ENCODE results near the gene CCDC61.

Gene CCDC61

DNA sequence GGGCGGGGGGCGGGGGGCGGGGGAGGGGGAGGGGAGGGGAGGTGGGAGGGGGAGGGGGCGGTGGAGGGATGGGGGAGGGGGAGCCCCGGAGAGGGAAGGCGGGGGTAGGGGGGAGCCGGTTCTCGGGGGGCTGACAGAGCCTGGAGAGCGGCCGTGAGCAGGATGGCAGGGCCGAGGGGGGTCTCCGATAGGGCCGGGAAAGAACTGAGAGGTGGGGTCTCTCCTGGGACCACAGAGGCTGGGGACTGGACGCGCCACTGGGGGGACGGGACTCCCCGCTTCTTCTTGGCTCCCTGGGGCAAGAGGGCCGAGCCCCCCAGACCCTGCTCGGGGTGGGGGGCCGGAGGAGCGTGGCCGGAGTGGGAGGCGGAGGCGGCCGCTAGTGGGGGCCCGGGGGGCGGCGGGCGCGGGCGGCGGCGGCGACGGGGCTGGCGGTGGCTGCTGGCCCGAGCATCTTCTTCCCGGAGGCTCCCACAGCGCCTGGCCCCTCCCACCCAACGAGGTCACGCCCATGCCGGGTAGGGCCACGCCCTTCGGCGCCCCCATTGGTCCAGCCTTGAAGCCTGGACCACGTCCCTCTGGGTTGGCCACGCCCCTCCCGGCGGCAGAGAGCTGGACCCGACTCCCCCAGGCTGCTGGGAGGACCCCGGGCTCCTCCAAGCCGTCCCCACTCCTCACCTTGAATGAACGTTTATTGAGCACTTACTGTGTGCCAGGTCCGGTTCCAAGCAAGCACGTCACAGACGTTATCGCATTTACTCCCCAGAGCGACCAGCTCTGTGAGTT lies 21.5 kb upstream of the CCDC61 start, which contains the start of gene NOVA2:
Gene NOVA2 (minus strand): TSS at position 313 of the 786 bp plus-strand sequence. CDS start 514 bp downstream, outside the sequence.
- peak in 1 of 2 donors; percentile 48 for DNase-seq

DNA sequence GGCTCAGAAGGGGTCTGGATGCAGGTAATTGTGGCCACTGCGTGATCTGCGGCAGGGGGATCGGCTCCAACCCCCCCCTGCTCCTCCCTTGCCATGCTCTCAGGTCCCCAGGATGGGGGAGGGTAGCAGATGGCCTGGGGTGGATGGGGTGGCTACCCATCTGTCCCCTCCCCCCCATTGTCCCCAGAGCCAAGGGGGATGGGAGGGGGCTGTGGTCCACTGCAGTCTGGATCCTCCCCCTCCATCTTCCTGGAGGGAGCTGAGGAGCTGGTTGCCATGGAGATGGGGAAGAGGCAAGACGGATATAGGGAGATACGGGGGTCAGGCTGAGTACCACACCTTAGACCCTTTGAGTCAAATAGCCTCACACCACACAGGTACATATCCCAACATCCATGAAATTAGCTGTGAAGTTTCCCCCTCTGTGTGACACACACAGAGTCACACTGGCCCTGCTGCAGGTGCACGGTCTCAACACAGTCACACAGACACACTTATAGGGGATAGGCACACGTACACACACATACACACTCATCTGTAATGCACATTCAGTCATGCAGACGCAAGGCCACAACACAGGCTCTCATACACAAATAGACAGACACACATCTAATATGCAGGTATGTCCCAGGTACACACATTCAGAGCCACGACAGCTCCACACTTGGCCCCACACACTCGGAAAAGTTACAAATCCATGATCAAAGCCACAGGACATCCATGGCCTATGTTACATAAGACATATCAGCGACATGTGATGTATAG lies 19.8 kb upstream of the CCDC61 start:
- no peak for DNase-seq

DNA sequence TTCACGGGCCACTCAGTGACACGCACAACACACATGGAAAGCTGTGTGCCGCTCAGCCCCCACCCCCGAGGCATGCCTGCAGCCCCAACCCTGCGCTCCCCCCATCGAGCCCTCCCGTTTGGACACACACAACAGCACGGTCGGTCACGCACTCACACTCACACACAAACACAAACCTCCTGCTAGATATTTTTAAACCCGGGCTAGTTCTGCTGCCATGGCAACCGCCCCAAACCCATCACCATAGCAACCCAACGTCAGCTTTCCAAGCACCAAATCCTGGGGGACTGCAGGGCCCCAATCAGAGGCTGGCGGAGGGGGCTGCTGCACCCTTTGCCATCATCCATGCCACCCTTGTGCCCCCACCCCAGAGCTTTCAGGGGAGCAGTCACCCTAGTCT lies 19.1 kb upstream of the CCDC61 start:
- DNase-seq: no peak

DNA sequence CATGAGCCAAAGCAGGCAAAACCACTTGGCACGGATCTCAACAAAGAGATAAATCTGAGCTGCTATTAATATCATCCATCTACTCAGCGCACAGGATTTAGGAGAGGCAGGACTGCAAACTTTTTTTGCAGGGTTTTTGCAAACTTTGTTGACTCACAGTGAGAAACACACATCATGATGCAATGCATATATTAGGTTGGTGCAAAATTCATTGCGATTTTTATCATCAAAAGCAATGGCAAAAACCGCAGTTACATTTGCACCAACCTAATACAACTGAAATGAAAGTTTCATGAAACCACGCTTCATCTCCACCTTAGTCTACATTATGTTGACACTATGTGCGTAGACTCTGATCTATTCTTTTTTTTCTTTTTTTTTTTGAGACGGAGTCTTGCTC lies 17.1 kb upstream of the CCDC61 start:
- DNase-seq: no peak

DNA sequence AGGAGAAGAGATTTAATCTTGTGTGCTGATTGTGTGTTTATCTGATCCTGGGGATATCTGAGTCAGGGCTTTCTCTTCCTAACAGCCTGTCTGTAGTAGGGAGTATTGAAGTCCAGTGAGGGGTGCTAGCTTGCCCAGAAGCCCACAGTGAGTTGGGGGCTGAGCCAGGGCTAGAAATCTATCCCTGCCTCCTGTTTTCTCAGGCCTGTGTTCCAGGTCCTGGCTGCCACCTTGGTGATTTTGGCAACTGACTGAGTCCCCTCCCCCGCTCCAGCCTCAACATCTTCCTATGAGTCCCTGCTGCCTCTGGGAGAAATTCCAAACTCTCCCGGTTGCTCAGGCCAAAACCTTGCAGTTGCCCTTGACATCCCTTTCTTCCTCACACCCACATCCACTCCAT lies 13.9 kb upstream of the CCDC61 start:
- no peak for DNase-seq

DNA sequence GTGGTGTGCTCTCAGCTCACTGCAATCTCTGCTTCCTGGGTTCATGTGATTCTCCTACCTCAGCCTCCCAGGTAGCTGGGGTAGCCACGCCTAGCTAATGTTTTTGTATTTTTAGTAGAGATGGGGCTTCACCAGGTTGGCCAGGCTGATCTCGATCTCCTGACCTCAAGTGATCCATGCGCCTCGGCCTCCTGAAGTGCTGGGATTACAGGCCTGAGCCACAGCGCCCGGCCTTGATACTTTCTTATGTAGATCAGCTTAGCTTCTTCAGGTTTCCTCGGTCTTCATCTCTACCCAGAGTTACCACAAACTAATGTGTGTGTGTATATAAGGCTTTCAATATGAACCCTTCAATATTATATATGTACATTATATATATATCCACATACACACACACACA lies 9.9 kb upstream of the CCDC61 start:
- DNase-seq: no peak

DNA sequence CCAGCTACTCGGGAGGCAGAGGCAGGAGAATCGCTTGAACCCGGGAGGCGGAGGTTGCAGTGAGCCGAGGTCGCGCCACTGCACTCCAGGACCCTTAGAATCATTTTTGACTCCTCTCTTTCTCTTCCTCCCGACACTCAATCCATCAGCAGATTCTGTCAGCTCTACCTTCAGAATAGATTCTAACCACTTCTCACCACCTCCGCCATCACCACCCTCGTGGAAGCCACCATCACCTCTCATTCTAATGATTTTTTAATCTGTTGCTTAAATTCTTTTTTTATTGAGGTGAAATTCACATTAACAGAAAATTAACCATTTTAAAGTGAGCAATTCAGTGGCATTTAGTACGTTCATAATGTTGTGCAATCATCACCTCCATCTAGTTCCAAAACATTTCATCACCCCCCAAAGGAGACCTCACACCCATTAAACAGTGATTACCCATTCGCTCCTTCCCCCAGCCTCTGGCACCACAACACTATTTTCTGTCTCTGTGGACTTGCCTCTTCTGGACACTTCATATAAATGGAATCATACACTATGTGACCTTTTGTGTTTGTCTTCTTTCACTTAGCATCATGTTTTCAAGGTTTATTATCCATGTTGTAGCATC lies 5.0 kb upstream of the CCDC61 start:
- no peak for DNase-seq

DNA sequence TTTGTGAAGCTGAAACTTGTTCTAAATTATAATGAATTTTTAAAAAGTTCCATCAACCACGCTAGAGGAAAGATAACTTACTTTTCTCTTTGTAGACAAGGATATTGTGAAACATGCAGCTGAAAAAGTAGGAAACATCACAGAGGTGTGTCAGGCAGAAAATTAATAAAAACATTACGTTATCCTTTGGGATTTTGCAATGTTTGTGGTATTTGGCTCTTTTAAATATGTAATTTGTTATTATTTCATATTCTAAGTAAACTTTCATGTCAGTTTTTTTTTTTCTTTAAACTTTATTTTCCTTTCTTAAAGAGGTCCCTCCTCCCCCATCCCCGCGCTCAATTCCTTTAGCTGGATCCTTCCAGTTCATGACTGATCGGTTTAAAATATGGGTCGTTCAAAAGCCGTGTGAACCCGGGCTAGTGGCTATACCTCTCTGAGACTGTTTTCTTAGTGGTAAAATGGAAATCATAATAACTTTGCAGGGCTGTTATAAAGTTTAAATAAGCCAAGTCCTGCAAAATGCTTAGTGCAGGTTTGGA lies 740 bp upstream of the CCDC61 start:
- no peak for DNase-seq

DNA sequence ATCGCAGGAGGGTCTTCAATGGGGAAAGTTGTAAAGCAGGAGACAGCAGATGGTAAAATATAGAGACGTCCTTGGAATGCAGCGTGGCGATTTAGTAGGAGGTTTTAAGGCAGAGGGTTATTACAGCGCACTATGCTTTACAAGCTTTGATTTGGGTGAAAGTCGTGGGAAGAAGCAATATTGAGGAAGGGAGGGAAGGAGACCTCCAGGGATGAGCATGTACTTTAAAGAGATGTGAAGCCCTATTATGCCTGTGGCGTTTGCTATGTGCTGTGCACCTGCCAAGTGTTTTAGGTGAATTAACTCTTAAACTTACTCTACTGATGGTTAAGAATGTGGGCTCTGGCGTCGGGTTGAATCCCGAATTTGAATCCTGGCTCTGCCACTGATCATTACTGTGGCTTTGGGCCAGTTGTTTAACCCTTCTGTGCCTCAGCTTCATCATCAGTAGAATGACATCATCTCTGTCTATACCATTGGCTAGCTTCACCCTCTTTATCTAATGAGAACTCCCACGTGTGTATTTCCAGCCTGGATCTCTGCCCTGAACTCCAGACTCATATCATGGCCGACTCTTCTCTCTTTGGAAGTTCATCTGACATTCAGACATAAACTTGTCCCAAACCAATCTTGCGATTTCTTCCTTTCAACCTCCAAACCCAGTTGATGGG lies 583 bp downstream of the CCDC61 start:
- DNase-seq: no peak

DNA sequence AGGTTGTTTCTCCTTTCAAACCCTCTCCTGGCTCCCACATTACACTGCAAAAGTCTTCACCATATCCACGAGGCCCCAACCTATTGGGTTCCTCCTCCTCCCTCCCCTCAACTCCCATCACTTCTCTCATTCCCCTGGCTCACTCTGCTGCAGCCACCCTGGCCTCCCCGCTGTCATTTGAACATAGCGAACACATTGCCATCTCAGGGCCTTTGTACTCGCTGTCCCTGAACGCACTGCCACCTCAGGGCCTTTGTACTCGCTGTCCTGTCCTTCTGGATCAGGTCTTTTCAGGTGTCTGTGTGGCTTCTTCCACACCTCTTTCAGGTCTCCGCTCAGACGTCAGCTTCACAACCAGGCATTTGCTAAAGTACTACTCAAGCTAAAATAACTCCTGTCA lies 1.7 kb downstream of the CCDC61 start:
- no peak for DNase-seq

DNA sequence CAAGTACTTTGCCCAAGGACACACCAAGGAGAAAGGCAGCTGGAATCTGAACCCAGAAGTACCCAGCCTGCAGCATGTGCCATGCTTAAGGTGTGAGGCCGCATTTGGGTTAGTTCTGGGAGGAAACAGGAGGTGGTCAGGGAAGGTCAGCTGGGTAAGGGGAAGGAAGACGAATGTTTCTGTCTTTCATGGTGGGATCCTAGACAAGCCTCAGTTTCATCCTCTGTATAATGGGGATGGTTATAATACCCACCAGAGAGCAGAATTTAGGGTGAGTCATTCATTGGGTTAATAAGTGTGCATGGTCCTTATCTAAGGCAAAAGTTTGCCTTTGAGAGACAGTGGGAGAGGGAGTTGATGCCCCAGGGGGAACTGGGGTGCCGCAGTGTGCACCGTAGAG lies 3.6 kb downstream of the CCDC61 start:
- no peak for DNase-seq

DNA sequence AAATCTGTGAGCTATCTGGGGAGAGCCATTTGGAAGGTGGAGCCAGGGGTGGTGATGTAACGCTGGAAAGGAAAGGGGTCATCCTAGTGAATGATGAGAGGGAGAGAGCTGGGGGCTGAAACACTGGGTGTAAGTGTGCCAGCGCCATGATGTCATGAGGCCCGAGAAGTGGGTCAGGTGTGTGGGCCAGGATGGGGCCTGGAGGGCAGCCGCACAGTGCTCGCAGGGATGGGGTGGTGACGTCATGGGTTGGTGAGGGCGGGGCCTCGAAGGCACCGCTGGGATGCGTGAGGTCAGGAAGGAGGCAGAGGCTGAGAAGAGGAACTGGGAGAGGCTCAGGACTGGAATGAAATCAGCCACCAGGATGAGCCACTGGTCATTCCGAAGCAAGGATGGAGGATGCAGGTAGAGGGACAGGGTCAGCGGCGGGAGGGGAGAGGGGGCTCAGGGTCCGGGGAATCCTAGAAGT lies 4.4 kb downstream of the CCDC61 start:
- peak; percentile 34 to 52 for DNase-seq

DNA sequence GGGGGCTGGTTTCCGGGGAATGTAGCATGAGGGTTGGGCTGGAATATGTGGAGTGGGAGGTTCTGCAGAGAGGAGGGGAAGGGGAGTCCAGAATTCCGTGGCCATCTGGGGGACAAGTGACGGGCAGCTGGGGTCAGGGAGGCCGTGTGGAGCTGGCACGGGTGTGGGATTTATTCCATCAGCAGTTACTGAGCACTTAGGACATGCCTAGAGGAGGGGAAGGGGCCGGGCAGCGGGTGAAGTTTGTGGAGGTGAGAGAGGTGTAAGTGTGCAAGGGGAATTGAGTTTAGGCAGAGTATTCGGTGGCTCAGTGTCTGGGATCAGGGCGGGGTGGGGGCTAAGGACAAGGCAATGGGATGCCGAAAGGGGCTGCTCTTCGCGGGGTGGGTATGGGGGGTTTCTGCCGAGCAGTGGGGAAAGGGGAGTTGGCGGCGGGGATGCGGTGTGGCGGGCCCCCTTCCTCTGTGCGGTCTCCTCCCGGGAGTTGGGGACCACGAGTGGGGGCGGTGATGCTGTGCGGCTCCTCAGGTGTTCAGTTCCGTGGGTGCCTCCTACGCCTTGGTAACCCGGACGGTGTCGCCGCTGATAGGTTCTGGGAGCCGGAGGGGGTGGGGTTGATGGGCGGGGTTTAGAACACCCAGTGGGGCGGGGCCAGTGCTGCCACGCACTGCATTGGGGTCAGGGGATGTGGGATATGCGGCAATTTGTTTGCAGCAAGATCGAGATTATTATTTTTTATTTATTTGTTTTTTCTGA lies 5.4 kb downstream of the CCDC61 start:
- no peak for DNase-seq

DNA sequence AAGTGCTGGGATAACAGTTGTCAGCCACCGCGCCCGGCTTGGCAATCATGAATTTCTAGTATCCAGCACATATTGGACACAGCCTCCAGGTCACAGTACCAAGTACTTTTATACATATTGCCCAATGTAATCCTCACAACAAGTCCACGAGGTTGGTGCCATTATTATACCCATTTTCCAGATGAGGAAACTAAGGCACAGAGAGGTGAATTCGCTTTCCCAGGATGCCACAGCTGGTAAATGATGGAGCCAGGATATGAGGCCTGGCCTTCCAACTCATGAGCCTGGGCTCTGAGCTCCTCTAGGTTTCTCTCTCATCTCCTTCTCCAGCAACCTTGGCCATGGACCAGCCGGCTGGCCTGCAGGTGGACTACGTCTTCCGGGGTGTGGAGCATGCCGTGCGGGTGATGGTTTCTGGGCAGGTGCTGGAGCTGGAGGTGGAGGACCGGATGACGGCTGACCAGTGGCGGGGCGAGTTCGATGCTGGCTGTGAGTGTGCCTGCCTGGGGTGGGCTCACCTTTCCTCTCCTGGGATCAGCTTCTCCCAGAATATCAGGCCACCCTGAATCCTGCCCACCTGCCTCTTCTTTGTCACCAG lies 7.5 kb downstream of the CCDC61 start:
- DNase-seq: no peak

DNA sequence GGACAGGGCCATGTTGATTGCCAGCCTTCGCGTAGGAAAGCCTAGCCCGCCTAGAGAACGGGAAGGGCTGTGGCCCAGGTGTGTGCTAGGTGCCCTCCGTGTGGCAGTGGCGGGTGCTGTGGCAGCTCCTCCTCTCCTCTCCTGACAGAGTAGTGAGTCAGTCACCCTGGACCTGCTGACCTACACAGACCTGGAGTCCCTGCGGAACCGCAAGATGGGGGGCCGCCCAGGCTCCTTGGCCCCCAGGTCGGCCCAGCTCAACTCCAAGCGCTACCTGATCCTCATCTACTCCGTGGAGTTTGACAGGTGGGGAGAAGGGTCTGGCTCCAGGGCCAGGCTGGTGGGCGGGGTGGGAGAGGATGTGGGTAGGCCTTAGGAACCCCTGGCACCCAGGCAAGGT lies 11.1 kb downstream of the CCDC61 start:
- no peak for DNase-seq

DNA sequence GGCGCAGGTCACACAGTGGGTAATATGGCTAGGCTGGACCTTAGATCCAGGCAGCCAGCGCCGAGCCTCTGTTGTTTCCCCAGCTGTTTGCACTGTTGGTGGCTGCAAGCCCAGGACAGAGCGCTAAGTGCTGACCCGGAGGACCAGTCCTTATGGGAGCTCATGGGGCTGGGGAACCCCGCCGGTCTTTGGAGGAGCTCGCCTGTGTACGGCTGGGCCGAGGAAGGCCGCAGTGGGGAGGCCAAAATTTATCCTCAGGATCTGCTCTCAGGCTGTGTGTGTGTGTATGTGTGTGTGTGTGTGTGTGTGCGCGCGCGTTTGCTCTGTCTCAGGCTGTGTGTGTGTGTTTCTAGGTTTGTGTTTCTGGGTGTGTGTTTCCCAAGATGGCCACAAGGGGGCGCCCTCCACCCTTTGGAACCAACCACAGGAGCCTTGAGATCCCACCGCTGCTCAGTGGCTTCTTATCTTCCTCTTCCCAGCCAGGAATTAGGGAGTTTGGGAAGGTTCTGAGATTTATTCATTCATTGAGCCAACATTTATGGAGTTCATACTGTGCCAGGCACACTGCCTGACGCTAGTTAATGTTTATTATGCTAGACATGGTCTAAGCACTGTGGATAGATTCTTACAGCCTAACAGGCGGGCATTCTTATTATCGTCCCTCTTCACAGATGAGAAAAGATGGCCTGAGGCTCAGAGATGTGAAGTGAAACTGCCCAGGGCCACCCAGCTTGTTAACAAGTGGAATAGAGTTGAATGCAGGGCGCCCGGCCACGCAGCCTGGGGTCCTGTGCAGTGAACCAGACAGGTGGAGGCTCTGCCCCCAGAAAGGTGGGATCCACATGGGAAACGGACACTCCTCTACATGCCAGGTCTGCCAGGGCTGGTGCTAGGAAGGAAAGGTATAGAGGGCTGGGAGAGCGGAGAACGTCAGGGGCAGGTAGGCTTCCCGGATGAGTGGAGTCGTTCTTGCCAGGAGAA lies 14.6 kb downstream of the CCDC61 start:
- DNase-seq: peak; percentile 41 to 82

DNA sequence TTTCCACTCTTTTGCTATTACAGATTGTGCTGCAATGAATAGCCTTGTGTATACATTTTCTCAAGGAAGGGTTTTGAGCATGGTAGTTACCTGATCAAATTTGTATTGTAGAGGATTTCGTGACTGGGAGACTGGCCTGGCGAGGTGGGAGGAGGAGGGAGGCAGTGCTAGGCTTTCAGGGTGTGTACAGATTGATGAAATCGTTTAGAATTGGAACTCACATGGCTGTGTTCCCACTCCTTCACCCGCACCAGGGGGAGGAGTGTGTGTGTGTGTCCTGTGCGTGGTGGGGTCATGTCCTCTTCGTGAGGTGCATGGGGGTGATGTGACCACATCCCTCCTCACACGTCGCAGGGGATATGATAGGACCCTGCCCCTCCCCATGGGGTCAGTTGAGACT lies 19.3 kb downstream of the CCDC61 start:
- peak; percentile 6 to 41 for DNase-seq

DNA sequence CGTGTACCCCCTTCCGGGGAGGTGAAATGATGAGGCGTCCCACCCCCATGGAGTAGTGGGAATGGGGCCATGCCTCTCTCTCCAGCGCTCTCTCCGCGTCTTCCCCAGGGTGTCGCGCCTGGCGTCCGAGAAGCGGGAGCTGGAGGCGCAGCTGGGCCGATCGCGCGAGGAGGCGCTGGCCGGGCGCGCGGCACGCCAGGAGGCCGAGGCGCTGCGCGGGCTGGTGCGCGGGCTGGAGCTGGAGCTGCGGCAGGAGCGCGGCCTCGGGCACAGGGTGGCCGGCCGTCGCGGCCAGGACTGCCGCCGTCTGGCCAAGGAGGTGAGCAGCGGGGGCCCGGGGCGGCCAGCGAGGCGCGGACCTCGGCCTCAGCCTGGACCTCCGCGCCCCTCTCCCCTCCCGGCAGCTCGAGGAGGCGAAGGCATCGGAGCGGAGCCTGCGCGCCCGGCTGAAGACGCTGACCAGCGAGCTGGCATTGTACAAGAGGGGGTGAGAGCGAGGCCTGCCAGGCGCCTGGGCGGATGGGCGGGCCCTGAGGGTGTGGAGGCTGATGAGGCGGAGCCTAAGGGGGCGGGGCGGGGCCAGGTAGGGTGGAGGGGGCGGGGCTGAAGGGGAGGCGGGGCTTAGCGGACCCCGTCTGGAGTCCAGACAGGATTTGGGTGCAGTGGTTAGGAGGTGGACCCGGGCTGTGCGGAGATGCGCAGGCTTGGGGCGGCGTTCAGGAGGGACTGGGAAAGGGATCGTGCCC lies 19.8 kb downstream of the CCDC61 start:
- peak; percentile 34 to 50 for DNase-seq

DNA sequence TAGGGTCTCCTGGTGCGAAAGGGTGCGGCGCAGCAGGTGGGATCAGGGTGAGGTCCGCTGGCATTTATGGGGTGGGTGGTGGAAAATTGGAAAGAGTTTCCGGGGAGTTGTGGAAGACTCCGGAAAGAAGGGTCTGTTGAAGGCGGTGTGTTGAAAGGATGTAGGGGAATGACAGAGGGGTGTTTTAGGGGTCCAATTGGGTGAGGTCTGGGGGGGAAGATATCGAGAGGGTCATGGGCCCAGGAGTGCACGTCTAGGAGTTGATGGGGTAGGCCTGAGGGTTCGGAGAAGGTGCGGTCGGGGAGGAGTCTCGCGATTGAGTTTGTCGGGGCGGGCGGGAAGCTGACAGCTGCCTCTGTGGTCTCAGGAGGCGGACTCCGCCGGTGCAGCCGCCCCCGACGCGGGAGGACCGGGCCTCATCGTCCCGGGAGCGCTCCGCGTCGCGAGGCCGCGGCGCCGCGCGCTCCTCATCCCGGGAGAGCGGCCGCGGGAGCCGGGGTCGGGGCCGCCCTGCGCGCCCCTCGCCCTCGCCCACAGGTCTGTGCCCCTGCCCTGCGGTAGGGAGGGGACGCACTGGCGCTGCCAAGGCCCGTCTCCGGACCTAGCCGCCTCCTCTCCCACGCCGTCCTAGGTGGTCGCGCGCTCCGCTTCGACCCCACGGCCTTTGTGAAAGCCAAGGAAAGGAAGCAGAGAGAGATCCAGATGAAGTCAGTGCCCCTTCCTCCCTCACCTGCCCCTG lies 20.6 kb downstream of the CCDC61 start:
- DNase-seq: no peak
